CD4-positive, alpha-beta T cell treated with Interleukin-15 for 1 hour (primary cell): ENCODE results near the gene DAGLA.

ENCODE experiments used
- DNase-seq: peaks from one replicate; pipeline ENCODE4 v3.0.0-alpha.2; 2020

DAGLA gene

DNA sequence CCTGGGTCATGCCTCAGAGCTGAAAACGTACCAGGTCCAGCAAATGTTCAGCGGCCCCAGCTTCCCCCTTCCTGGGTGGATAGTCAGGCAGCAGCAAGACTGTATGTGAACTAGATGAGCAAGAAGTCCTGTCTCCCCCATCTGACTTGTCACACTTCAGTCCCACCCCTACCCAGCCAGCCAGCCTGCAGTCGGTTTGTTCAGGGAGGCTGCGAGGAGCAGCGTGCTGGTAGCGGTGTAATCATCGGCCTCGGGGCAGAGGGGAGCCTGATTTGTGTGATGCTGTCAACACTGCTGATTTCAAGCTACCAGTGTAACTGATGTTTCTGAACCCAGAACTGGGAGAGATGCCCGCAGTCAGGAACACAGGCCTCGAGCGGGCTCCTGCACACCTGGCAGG is 102.7 kb downstream of the DAGLA start:
- no peak for DNase-seq

DNA sequence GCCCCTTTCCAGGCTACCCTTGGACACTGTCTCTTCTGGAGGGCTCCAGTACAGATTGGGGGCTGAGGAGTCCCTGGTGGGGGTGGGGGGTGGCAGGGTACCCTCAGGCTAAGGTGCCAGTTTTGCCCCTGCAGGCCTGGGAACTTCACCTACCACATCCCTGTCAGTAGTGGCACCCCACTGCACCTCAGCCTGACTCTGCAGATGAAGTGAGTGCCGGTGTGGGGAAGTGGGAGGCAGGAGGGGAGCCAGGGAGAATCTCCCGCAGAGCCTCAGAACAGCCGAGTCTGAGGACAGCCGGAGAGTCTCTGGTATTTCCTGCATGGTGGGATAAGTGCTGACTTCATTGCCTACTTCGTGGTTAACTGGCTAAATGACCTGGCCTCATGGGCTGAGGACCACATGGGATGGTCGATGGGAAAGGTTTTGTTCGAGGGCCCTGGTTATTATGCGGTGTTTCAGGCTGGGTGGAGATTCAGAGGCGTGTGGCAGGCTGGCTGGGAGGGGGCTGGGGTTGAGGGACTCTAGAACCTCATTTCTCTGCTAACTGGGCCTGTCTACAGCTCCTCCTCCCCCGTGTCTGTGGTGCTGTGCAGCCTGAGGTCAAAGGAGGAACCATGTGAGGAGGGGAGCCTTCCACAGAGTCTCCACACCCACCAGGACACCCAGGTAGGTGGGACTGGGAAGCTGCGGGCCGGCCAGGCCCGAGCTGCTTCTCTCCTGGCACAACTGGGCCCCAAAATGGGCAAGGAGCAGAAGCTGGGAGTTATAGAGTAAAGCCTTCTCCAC is 103.7 kb downstream of the DAGLA start:
- no peak for DNase-seq

DNA sequence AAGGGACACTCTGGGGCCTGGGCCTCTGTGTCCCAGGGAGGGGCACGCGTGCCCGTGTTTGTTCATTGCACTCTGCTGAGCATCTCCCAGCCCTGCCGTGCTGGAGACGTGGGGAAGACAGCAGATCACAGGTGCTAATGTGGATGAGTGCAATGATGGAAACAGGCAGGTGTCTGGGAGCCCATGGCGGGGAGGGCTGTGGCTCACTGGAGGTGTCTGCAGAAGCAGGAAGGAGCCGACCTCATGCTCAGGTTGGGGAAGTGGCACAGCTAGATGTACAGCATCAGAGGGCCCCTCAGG is 104.3 kb downstream of the DAGLA start:
- no peak for DNase-seq

DNA sequence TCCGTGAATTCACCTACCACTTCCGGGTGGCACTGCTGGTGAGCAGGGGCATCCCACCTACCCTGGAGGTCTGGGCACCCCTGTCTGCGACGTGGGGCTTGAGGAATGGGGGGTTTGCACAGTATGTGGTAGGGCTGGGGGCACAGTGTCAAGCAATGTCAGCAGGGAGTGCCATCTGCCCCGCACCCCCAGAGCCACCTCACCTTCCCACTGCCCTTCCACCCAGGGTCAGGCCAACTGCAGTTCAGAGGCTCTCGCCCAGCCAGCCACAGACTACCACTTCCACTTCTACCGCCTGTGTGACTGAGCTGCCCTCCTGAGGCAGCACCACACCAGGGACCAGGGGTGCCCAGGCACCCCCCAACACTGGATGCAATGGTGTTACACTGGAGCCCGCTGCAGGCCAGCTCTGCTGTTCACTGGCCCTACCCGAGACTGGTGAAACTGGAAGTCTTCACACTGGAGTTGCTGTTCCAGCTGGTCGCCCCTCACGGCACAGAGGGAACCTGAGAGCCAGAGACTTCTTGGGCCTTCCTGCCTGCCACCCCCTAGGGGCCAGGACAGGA is 105.7 kb downstream of the DAGLA start:
- DNase-seq = no peak

DNA sequence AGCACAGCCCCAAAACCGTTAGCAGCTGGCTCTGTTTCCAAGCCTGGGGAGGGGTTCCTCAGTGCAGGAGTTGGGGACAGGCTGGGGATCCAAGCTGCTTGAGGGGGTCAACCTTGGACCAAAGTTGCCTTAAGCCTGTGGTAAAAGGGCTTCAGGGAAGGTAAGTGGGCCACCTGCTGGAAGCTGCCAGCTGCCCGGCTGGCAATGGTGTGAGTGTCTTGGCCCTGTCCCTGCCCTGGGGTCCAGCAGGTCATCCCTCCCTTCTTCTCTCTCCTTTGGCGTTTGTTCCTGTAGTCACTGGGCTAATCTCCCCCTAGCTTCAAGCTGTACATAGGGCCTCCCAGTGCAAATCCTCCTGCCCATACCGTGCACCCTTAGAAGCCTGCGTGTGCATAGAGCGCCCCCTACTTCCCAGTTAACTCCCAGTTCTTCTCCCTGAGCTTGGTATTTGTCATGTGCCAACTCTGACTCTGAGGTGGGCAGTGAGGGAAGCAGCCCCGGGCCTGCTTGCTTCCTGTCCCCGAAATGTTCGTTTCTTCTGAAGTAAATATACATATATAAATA is 107.8 kb downstream of the DAGLA start:
- DNase-seq = no peak

DNA sequence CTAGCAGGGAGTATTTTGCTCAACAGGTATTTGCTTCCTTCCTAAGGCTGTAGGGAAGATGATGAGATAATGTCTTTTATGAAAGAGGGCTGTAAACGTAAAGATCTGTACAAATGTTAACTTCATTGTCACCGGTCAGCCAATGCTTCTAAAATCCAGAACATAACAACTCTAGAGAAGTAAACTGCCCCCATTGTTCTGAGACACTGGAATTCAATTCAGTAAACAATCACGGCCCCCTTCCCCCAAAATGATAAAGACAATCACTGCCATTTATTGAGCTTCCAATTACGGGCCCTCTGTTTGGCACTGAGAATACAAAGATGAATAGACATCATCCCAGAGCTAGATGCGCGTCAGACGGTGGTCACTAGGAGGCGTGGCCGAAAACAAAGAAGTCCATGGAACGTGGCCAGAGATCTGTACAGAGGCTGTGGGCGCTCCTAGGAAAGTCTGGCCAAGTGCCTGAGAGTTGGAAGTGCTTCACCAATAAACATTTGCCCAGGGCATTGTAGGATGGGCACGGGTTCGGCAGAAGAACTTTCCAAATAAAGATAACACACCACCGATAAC is 111.6 kb downstream of the DAGLA start:
- DNase-seq = peak; percentile 56

DNA sequence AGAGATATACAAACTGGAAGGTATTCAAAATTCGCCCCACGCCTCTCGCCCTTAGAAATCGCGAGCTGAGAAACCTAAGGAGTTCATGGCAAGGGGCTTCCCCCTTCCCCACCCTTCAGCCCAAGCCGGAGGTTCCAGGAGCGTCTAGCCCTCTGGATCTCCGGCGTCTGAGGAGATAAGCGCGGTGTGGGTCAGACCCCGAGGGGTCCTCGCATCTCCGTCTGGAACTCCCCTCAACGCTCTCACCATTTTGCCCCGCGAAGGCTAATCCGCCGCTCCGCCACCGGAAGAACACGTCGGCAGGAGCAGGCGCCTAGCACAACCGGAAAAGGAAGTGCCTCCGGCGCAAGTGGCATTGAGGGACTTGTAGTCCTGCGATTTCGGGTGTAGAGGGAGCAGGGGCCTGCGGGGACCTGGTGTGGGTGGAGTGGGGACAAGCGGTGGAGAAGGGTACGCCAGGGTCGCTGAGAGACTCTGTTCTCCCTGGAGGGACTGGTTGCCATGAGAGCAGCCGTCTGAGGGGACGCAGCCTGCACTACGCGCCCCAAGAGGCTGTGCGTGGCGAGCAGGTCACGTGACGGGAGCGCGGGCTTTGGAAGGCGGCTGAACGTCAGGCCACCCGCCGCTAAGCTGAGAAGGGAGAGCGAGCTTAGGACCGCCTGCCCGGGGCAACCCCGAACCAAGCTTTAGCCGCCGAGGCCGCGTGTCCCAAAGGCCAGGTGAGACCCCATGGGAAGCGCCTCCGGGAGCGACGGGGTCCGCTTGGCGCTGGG is 112.3 kb downstream of the DAGLA start, which contains the start of the genes FEN1 and TMEM258:
Gene FEN1, plus strand, starts transcription at position 602 of the 773 bp plus-strand sequence. CDS start 2,451 bp downstream, outside the sequence.
Gene TMEM258, minus strand, starts transcription at position 290 of the 773 bp plus-strand sequence. Its CDS starts 41 bp downstream, at position 249.
- peak; percentile 90 for DNase-seq

DNA sequence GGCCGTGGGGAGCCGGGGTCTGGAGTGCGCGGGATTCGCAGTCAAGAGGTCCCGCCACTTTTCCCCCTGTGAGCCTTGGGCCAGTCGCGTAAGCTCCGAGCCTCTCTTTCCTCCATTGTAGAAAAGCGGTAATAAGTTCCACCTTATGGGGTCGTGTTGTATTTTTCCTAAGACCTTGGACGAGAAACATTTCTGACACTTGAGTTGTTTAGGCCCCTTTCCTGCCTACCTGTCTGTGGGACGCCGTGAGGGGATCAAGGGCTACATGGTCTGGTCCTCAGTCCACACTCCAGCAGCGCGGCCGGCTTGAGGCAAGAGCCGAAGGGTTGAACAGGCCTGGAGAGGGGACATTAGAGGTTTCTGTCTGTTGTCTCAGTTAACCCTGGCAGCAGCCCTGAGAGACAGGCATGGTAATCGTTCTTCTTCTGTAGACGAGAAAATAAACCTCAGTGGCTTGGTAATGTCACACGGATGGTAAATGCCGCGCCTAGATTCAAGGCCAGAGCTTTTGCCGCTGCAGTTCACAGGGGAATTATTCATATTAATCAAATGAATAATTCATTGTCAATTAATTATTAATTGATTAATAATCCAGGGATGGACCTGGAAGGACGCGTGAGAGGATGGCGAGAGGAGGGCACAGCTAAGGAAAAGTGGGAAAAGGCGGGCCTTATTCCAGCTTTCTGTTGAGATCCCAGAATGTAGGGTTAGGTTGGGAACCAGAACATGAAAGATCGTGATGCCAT is 113.1 kb downstream of the DAGLA start:
- no peak for DNase-seq

DNA sequence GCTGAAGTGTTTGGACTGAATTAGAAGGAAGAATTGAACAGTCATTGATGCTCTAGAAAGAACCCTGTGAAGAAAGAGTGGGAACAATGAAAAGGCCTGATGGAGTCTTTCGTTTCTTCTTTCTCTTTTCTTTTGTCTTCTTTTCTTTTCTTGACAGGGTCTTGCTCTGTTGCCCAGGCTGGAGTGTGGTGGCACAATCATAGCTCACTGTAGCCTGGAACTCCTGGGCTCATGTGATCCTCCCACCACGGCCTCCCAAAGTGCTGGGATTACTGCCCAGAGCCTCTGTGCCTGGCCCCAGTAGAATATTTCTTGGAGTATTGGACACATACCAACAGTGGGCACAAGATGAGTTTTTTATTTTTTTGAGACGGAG is 113.6 kb downstream of the DAGLA start:
- no peak for DNase-seq

DNA sequence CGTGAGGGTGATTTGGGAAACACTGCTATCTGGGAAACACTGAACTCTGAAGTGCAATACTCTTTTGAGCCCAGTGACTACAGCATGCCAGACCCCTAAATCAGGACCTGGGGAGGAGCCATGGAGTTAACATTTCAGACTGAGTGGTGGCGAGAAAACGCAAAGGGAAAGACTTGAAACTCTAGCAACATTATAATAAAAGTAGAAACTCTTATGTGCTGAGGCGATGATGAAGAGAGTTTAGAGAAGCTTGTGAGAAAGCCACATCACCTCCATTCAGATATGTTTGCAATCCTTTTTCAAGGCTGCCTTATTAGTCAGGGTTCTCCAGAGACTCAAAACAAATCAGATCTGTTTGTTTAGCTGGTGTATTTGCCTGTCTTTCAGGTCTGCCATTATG is 114.4 kb downstream of the DAGLA start:
- no peak for DNase-seq

DNA sequence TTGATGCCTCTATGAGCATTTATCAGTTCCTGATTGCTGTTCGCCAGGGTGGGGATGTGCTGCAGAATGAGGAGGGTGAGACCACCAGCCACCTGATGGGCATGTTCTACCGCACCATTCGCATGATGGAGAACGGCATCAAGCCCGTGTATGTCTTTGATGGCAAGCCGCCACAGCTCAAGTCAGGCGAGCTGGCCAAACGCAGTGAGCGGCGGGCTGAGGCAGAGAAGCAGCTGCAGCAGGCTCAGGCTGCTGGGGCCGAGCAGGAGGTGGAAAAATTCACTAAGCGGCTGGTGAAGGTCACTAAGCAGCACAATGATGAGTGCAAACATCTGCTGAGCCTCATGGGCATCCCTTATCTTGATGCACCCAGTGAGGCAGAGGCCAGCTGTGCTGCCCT is 115.3 kb downstream of the DAGLA start:
- no peak for DNase-seq

DNA sequence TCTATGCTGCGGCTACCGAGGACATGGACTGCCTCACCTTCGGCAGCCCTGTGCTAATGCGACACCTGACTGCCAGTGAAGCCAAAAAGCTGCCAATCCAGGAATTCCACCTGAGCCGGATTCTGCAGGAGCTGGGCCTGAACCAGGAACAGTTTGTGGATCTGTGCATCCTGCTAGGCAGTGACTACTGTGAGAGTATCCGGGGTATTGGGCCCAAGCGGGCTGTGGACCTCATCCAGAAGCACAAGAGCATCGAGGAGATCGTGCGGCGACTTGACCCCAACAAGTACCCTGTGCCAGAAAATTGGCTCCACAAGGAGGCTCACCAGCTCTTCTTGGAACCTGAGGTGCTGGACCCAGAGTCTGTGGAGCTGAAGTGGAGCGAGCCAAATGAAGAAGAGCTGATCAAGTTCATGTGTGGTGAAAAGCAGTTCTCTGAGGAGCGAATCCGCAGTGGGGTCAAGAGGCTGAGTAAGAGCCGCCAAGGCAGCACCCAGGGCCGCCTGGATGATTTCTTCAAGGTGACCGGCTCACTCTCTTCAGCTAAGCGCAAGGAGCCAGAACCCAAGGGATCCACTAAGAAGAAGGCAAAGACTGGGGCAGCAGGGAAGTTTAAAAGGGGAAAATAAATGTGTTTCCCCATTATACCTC is 115.8 kb downstream of the DAGLA start:
- no peak for DNase-seq
